Osteoblast (primary cell): ENCODE data around the gene DDIT4. TPM values are rescaled to one million over a fixed set of nuclear protein-coding genes. Genes with fewer than 3 reads are reported as not detected.
A peak's percentile ranks its signal among the peaks of the same experiment; 100 is the strongest.

ENCODE experiments used
- DNase-seq: peaks from one replicate; pipeline ENCODE4 v3.0.0; 2011; ENCODE audit warnings: low spot score, mixed read lengths; ENCODE audit not compliant: insufficient read length; ENCODE audit errors: missing footprints
- H2AFZ ChIP-seq: 2 replicates; pipeline ENCODE4 v1.6.0; 2011; ENCODE audit warnings: mild to moderate bottlenecking, low read length
- H3K27ac ChIP-seq: 2 replicates; pipeline ENCODE4 v1.5.1; 2011; ENCODE audit warnings: mild to moderate bottlenecking, low read depth, low read length, moderate library complexity
- H3K27me3 ChIP-seq: 2 replicates; pipeline ENCODE4 v1.6.0; 2012; ENCODE audit warnings: mild to moderate bottlenecking, control low read depth, inconsistent platforms, low read length, moderate library complexity; ENCODE audit not compliant: insufficient read depth
- H3K36me3 ChIP-seq: 2 replicates; pipeline ENCODE4 v1.5.1; 2011; ENCODE audit warnings: mild to moderate bottlenecking, low read length, control low read depth, moderate library complexity; ENCODE audit not compliant: insufficient read depth
- H3K4me1 ChIP-seq: 2 replicates; pipeline ENCODE4 v1.5.1; 2011; ENCODE audit warnings: mild to moderate bottlenecking, low read length, control low read depth, moderate library complexity; ENCODE audit not compliant: insufficient read depth
- H3K4me2 ChIP-seq: 2 replicates; pipeline ENCODE4 v1.6.0; 2011; ENCODE audit warnings: mild to moderate bottlenecking, low read length; ENCODE audit not compliant: insufficient read depth
- H3K4me3 ChIP-seq: fragments of 200-600 bp; sonication (generic); 3 replicates; pipeline ENCODE4 v1.5.1; 2012; ENCODE audit warnings: mild to moderate bottlenecking, low read length, inconsistent platforms; ENCODE audit not compliant: insufficient read depth
- H3K79me2 ChIP-seq: 2 replicates; pipeline ENCODE4 v1.6.0; 2012; ENCODE audit warnings: mild to moderate bottlenecking, low read length, control low read depth, inconsistent platforms; ENCODE audit not compliant: insufficient read depth
- H3K9me3 ChIP-seq: 2 replicates; pipeline ENCODE4 v1.5.1; 2011; ENCODE audit warnings: low read depth, low read length, control low read depth
- H4K20me1 ChIP-seq: 2 replicates; pipeline ENCODE4 v1.6.0; 2012; ENCODE audit warnings: mild to moderate bottlenecking, low read length, control low read depth; ENCODE audit not compliant: insufficient read depth
- total RNA-seq: library from RNA; depleted of rRNA; stranded (reverse); fragments of >200 nt; gene quantifications from 2 replicates; pipeline ENCODE4 v1.2.3, GENCODE V29; 2012
- TF ChIP-seq, protein P1 (sequence below): IDR thresholded peaks from 2 replicates; pipeline ENCODE4 v1.5.1; 2011; ENCODE audit warnings: mild to moderate bottlenecking, low read depth, low read length, moderate library complexity; ENCODE audit errors: extremely low read depth

The DDIT4 gene
- total RNA-seq, 1 donor = 522 TPM

- no peak for DNase-seq
- H3K4me1 ChIP-seq = peaks cover 27% of the 10 kb centered on the region
Observed at GRCh38 chr10:72241691-72242252, 32.0 kb upstream of the DDIT4 start.

DNA sequence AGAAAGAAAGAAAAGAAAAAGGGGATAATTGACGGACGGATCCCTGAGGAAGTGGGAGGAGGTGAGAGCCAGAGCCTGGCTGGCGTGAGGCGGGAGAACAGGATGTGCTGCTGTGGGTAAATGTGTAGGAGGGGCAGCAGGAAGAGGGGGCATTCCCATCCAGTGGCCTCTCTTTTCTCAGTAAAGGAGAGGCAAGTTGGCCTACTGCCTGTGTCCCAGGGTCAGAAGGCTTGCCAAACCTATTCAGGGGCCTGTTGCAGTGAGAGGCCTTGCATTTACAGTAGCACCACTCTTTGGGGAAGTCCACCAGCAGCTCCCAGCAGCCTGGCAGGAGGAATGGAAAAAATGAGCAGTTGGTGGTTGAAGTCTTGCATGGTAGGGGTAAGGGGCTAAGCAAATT, 31.0 kb upstream of the DDIT4 start:
- no peak overlapping the region for H3K4me3 ChIP-seq
- H3K4me2 ChIP-seq = peak overlapping the region; percentile 36
- H3K36me3 ChIP-seq = no peaks in the 10 kb centered on the region
- no peaks in the 10 kb centered on the region for H3K9me3 ChIP-seq
- TF ChIP-seq, protein P1, sequence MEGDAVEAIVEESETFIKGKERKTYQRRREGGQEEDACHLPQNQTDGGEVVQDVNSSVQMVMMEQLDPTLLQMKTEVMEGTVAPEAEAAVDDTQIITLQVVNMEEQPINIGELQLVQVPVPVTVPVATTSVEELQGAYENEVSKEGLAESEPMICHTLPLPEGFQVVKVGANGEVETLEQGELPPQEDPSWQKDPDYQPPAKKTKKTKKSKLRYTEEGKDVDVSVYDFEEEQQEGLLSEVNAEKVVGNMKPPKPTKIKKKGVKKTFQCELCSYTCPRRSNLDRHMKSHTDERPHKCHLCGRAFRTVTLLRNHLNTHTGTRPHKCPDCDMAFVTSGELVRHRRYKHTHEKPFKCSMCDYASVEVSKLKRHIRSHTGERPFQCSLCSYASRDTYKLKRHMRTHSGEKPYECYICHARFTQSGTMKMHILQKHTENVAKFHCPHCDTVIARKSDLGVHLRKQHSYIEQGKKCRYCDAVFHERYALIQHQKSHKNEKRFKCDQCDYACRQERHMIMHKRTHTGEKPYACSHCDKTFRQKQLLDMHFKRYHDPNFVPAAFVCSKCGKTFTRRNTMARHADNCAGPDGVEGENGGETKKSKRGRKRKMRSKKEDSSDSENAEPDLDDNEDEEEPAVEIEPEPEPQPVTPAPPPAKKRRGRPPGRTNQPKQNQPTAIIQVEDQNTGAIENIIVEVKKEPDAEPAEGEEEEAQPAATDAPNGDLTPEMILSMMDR = no peak
- H3K4me1 ChIP-seq = peaks cover 27% of the 10 kb centered on the region
- H3K27me3 ChIP-seq = no peaks in the 10 kb centered on the region
- no peak for DNase-seq
- peak overlapping the region; percentile 88 for H2AFZ ChIP-seq
- no peaks in the 10 kb centered on the region for H3K79me2 ChIP-seq
- no peak overlapping the region for H3K27ac ChIP-seq
- no peaks in the 10 kb centered on the region for H4K20me1 ChIP-seq

More at GRCh38 chr10:72241691-72242252, 32.0 kb upstream of the DDIT4 start:
- TF ChIP-seq, protein P1 = no peak
- Histone ChIP-seq H3K36me3 (no peaks in the 10 kb centered on the region), H3K4me2 (no peak overlapping the region), H3K27me3 (no peaks in the 10 kb centered on the region), H4K20me1 (no peaks in the 10 kb centered on the region), H2AFZ (no peak overlapping the region), H3K4me3 (no peak overlapping the region), H3K27ac (no peak overlapping the region), H3K79me2 (no peaks in the 10 kb centered on the region), H3K9me3 (no peaks in the 10 kb centered on the region)

DNA sequence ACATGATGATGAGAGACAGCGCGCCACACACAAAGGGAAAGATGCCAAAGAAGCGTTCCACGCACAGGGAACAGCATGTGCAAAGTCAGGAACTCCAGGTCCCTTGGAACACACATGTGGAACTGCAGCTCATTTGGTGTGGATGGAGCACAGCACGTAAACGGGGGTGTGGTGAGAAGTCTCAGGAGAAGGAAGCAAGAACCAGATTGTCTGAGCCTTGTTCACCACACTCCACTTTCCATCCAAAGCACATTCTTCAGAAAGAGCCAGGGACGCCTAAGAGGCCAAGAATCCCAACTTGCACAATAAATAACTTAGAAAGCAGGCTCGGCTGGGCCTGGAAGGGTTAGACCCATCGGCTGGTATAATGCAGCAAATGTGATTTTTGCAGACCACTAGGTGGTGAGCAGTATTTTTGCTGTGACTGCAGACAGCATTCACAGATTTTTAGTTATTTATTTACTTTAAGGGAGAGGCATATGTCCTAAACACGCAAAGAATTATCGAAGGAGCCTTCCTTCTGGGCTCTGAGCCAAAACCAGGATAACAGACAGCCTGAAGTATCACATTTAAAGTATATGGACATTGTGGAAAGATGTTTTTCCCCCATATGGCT, 29.8 kb upstream of the DDIT4 start:
- Histone ChIP-seq H3K4me3 (no peak overlapping the region), H3K9me3 (no peaks in the 10 kb centered on the region), H3K4me1 (peaks cover 37% of the 10 kb centered on the region), H3K27me3 (no peaks in the 10 kb centered on the region), H3K36me3 (no peaks in the 10 kb centered on the region), H4K20me1 (no peaks in the 10 kb centered on the region), H3K27ac (peak overlapping the region; percentile 38), H3K4me2 (peak overlapping the region; percentile 20), H2AFZ (peak overlapping the region; percentile 68), H3K79me2 (no peaks in the 10 kb centered on the region)
- DNase-seq = peak; percentile 83
- TF ChIP-seq, protein P1 = peak; percentile 50

DNA sequence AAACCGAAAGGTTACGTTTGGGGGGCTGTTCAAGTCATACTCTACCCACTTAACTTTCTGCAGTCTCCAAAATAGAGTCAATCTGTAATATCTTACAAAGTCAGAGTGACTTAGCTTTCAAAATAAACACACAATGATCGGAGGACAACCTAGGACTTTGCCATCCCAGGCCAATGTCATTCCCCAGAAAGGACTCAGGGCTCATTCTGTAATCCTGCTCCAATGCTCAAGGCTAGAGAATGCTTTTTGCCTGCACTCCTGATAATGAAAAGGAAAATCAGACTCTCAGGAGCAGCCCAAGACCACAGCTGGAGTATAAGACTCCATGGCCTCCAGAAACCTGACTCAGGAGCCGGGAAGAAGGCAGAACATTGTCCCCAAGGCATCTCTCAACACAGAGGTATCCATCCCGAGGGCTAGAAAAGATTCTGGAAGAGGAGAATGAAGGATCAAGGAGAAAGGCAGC, 29.1 kb upstream of the DDIT4 start:
- no peaks in the 10 kb centered on the region for H3K79me2 ChIP-seq
- no peak overlapping the region for H3K4me2 ChIP-seq
- H3K4me3 ChIP-seq = no peak overlapping the region
- no peaks in the 10 kb centered on the region for H3K36me3 ChIP-seq
- H3K4me1 ChIP-seq = peaks cover 37% of the 10 kb centered on the region
- H3K27me3 ChIP-seq = no peaks in the 10 kb centered on the region
- H3K27ac ChIP-seq = peak overlapping the region; percentile 38
- DNase-seq = no peak
- TF ChIP-seq, protein P1 = no peak
- H2AFZ ChIP-seq = peak overlapping the region; percentile 68
- no peaks in the 10 kb centered on the region for H3K9me3 ChIP-seq
- no peaks in the 10 kb centered on the region for H4K20me1 ChIP-seq
